ENCODE measurements around the gene IGFBP3.

GRCh38 chr7:45962861-45963260, 41.8 kb upstream of the IGFBP3 start:
- TF ChIP-seq SNAPC5 (CRISPR knock-in tag; IDR thresholded peaks at IDR 0.05) (no peak), ZNF121 (CRISPR knock-in tag; conservative IDR thresholded peaks at IDR 0.05) (no peak), ZC3H11A (IDR thresholded peaks at IDR 0.05; ENCODE audit: low read depth, low read length) (no peak), JUN (IDR thresholded peaks at IDR 0.05; ENCODE audit: borderline replicate concordance, low read depth, low read length) (no peak), JUN (CRISPR knock-in tag; IDR thresholded peaks at IDR 0.05; ENCODE audit: borderline replicate concordance) (no peak), ARID2 (IDR thresholded peaks at IDR 0.05) (no peak), TEAD1 (CRISPR knock-in tag; IDR thresholded peaks at IDR 0.05) (no peak), KDM2B (CRISPR knock-in tag; IDR thresholded peaks at IDR 0.05) (no peak), CREM (IDR thresholded peaks at IDR 0.05; ENCODE audit: low read depth) (no peak), PRDM10 (IDR thresholded peaks at IDR 0.05; ENCODE audit: partially characterized antibody) (no peak), RFX5 (IDR thresholded peaks at IDR 0.05; ENCODE audit: low read depth, low read length) (no peak), GATA2 (CRISPR knock-in tag; IDR thresholded peaks at IDR 0.05) (no peak), ZNF384 (IDR thresholded peaks at IDR 0.05; ENCODE audit: low read depth, low read length) (no peak), POLR2A (conservative IDR thresholded peaks at IDR 0.05) (no peak)
